ENCODE results near the gene LGR6.

DNA sequence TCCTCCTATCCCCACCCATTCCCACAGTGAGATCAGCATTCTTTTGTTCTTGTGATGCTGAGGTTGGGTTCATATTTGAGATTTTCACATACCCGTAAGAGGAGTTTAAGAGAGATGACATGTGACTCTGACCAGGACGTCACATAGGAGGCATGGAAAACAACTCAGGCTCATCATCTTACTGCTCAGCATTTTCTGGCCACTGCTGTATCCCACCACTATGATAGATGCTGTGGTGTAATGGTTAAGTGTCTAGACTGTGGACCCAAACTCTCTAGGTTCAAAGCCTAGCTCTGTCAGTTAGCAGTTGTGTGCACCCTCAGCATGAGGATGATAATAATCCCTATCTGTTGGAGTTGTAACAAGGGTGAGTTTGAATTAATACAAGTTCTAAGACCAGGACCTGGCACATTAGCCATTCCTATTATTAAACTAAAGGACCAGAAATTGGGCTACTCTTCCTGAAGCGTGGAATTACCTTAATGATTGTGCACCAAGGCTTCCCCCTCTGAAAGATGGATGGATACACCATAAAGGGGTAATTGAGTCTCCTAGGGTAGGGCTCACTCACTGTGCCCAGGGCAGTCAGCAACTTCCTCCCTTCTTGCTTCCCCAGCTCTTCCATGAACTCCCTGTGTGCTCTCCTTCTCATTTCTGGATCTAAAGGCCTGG is 40.9 kb downstream of the LGR6 start:
- TF ChIP-seq CTCF (IDR thresholded peaks at IDR 0.05) (no peak), POLR2AphosphoS5 (IDR thresholded peaks at IDR 0.05) (no peak), EP300 (IDR thresholded peaks at IDR 0.05) (no peak)

Data from suprapubic skin (tissue), 4 donors.